NCI-H1092 (cell line): ENCODE data around the gene FGFR3.

Experiments used
- DNase-seq: peaks from one replicate; lab custom pipeline; 2025; lab: John Stamatoyannopoulos, UW

The FGFR3 gene

DNA sequence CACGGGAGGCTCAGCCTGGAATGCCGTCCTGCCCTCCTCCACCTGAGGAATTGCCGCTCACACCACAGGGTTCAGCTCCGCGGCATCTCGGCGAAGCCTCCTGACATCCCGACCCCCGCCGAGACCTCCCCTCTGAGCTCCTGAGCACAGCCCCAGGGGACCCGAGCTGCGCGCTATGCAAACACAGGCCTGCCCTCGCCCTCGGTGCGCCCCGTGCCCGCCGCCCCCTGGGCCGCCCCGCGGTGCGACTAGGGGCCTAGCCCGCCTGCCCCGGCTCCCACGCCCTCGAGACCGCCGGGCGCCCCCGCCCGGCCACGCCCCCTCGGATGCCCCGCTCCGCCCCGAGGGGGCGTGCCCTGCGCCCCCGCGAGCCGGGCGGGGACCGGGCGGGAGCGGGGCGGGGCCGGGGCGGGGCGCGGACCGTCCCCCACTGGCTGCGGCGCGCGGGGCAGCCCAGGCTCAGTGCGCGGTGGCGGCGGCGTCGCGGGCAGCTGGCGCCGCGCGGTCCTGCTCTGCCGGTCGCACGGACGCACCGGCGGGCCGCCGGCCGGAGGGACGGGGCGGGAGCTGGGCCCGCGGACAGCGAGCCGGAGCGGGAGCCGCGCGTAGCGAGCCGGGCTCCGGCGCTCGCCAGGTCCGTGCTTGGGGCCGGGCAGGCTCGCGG, at the start of gene FGFR3:
Gene FGFR3, plus strand, starts transcription at position 462 of the 664 bp plus-strand sequence. CDS start 642 bp downstream, outside the sequence.
- no peak for DNase-seq

- DNase-seq, result no peak
Observed at GRCh38 chr4:1743551-1743950, 49.5 kb upstream of the FGFR3 start.

DNA sequence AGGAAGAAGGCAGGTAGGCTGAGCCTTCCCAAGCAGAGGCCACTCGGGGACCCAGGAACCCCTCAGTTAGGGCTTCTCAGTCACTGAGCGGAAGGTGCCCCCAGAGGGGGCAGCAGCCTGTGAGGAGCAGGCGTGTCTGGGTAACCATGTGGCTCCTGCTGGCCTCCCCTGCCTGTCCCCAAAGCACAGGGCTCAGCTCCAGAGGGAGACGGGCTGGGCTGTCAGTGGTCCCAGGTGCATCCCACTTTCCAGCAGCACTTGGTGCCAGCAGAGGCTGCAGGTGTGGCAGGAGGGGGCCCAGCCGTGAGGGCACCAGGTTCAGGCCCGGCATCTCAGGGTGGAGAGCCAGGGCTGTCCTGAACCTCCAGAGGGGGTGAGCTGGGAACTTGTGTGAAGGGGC, 49.1 kb upstream of the FGFR3 start:
- DNase-seq, result no peak

- DNase-seq, result no peak
Observed at GRCh38 chr4:1744552-1744951, 48.5 kb upstream of the FGFR3 start.

GRCh38 chr4:1745165-1745564, 47.9 kb upstream of the FGFR3 start:
- no peak for DNase-seq

DNA sequence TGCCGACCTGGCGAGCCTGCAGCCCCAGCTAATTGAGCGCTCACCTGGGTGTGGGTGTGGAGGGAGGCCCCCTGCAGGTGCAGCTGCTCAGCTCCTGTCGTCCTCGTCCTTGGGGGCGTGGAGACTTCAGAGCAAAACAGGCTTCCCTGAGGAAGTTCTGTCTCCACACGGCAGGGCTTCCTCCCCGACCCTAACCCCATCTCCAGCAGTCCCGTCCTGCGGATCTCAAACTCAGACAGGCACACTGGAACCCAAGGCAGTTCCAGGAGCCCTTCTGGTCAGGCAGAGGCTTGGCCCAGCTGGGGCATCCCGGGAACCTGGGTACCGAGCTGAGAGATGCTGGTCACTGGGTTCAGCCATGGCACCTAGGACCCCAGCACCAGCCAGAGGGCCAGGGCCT, 47.4 kb upstream of the FGFR3 start:
- no peak for DNase-seq

DNA sequence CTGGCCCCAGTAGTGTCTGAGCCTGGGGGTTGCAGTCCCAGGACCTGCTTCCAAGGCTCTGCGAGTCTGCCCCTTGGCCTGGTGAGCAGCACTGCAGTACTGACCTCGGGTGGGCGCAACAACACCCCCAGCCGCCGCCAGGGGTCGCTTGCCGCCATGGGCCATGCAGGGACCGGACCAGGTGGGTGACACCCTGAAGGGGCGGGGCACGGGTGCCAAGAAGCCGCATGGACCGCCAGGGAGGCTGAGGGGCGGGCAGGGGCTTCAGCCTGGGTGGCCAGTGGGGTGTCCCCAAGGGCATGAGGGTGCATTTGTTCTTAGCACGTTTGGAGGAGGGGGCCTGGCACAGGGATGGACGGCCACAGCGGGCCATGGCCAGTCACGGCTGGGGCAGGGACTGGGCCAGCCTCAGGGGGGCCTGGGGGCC, 46.8 kb upstream of the FGFR3 start:
- DNase-seq, result peak; percentile 54

DNA sequence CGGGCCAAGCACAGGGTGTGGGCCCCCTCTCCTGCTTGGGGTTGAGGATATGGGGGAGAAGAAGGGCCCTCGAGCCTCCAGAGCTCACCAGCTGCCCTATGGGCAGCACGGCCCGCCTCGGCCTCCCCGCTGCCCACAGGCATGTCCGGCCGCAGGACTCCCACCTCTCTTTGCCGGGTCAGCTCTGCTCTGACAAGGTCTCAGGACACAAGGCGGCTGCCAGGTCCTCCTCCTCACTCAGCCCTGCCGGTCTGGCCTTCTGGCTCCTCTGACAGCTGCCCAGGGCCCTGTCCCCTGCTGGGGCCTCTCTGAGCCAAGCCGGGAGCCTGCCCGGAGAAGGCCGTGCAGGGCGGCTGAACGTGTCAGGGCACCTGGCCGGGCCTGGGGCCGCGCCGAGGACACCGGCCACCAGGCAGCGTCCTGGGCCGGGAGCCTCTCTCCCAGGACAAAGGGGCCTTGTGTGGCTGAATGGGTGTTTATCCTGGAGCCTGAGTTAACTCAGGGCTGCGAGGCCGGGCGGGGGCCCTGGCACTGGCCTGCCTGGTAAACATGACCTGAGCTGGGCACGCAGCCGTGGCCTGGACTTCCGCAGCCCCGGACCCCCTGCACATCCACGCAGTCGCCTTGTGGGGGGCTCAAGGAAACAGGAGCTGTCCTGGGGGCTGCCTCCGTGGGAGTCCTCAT, 46.0 kb upstream of the FGFR3 start:
- no peak for DNase-seq

GRCh38 chr4:1747603-1747967, 45.5 kb upstream of the FGFR3 start:
- no peak for DNase-seq

GRCh38 chr4:1748465-1748995, 44.6 kb upstream of the FGFR3 start:
- DNase-seq, result peak; percentile 63

- DNase-seq, result no peak
Observed at GRCh38 chr4:1749370-1749769, 43.7 kb upstream of the FGFR3 start.

GRCh38 chr4:1749826-1750225, 43.3 kb upstream of the FGFR3 start:
- no peak for DNase-seq

DNA sequence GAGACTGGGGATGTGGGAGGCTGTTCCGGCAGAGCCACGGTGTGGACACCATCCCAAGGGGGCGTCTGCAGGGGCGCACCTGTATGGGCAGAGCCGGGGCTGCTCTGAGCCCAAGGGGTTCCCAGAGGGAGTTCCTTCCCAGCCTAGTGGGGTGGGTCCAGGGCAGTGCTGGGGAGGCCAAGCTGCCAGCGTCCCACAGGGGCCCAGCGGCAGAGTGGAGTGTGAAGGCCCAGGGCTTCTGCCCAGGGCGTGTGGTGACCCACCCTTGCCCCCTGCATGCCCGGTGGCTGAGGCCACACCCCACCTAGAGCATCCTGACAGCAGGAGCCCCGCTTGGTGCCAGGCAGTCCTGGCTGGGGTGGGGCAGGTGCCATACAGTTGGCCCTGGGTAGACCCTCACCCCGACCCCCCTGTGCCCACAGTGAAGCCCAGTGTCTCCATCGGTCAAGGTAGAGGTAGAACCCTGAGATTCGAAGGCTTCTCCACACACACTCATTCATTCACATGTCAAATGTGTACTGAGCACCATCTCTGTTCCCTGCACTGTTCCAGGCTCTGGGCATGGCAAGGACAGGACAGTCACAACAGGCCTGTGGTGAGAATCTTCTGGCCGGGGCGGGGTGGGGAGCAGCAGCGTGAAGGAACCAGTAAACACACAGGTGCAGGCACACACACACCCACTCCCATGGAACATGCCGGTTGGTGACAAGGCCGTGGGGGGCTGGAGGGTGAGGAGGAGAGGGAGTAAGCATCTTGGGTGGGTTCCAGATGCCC, 42.5 kb upstream of the FGFR3 start:
- no peak for DNase-seq

GRCh38 chr4:1751155-1751918, 41.8 kb upstream of the FGFR3 start:
- no peak for DNase-seq

DNA sequence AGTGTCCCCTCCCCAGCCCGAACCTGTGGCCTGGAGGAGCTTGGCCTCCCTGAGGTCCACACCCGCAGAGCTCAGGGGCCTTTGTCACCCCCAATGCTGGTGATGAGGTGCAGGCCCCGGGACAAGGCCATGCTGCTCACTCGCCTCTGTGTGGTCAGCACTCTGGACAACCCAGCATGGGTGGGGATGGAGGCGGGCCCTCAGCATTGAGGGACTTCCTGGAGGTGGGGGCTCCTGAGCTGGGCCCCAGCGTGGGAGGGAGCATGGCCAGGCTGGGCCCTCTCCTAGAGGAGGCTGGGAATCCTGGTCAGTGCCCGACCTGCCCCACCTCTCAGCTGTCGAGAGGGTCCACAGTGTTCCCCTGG, 41.2 kb upstream of the FGFR3 start:
- no peak for DNase-seq

DNA sequence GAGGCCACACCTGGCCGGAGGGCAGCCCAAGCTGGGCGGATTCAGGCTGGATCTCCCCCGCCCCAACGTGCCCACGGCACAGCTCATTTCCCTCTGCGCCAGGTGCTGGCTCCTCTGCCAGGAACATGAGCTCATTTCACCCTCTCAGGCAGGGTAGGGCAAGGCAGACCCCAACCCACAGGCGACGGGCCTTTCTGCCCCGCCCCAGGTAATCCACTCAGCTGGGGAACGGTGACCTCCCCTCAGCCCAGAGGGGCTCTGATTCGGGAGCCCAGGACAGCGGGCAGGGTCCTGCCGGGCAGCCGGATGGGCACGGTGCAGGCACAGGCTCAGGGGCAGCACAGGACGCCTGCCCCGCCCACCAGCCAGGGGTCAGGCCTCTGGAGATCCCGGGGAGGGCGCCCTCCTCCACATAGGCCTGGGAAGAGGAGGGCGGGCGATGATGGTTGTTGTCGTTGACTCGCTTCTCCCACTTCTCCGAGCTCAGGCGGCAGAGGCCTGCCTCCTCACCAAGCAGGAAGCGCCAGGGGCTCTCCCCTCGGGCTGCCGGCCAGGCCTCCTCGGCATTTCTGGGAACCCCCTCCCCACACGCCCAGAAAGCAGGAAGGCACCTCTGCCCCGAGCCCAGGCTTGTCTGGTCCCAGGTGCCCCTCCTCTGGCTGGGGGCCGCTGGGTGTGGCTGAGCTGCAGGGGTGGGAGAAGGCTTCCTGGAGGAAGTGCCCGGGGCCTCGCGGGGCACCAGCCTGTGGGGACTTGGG, 40.6 kb upstream of the FGFR3 start:
- no peak for DNase-seq

- no peak for DNase-seq
Observed at GRCh38 chr4:1753294-1753696, 39.8 kb upstream of the FGFR3 start.

DNA sequence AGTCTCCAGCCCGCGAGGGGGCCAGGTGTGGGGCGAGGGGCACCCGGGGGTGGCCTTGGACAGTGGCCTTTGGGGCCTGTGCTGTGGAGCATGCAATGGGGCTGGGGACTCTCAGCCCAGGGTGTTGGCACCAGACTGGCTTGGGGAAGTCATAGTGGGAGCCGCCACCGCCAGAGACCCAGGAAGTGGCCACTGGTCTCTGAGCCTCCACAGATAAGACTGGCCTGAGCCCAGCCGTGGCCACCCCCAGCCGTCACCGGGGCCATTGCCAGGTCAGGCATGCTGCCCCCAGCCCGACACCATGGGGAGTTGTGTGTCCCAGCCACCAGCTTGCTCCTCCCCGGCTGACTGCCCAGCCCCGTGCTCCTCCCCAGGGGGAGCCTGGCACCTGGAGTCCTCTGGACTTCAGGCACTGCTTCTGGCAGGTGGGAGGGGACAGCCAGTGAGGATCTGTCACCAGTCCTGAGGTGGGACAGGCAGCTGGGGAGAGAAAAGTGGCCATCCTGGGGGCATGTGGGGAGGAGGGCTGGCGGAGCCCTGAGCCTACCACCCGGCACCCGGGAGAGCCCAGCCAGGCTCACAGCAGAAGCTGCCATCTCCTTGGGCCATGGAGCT, 39.3 kb upstream of the FGFR3 start:
- DNase-seq, result no peak

DNA sequence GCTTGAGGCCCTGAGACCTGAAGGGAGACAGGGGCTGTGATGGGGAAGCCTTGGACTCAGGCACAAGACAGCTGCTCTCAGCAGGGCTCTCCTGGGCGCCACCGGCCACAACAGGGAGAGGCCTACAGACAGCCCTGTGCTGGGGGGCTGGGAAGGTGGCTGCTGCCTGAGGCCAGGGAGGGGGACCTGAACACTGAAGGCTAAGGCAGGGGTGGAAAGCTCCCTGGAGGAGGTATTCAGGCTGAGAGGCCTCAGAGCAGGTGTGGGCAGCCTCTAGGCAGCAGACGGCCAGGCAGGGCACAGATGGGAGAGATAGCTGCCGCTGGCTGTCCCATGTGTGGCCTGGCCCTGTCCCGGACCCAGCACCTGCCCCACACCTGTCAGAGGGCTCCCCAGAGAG, 38.8 kb upstream of the FGFR3 start:
- no peak for DNase-seq

DNA sequence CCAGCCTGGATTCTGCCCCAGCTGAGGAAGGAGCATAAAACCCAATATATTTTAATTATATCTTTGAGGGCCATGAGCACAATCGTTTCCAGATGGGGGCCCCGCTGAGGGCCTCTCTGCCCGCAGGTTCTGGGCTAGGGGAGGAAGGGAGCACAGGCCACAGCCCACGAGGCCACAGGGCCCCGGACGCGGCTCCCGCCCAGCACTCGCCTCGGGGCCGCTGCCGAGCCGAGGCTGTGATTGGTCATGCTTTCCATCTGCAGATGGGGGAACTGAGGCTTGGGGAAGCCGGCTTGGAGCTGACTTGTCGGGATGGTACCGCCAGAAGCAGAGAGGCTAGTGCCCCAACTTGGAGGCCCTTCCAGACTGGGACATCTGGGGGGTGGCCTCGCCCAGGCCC, 37.8 kb upstream of the FGFR3 start:
- no peak for DNase-seq

DNA sequence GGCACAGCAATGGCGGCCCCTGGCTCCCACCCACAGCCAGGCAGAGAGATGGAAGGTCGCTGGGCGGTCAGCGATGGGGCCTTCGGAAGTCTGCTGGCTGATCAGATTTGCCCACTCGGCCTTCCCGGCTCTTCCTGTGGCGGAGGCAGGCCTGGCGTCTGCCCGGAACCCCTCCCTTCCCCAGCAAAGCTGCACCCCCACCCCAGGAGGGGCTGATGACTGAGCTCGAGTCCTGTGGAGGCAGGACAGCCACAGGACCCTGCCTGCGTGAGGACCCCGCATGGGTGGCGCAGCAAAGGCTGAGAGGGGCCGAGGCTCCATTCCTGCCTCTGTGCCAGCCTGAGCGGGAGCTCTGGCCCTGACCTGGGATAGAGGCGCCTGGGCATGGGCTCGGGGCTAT, 37.0 kb upstream of the FGFR3 start:
- no peak for DNase-seq
